GM21423 (cell line): ENCODE results near the gene CENATAC.
"Not testable (repeated sequence)": the region's sequence is repeated elsewhere in the genome, so short reads cannot be mapped to it uniquely, and the experiment has no call there.

Experiments
- ATAC-seq: cut with Tn5 transposase; IDR thresholded peaks from one replicate; pipeline ENCODE4 v1.9.1; 2021; ENCODE audit warnings: mild to moderate bottlenecking, moderate library complexity; ENCODE audit not compliant: unreplicated experiment

Gene CENATAC

DNA sequence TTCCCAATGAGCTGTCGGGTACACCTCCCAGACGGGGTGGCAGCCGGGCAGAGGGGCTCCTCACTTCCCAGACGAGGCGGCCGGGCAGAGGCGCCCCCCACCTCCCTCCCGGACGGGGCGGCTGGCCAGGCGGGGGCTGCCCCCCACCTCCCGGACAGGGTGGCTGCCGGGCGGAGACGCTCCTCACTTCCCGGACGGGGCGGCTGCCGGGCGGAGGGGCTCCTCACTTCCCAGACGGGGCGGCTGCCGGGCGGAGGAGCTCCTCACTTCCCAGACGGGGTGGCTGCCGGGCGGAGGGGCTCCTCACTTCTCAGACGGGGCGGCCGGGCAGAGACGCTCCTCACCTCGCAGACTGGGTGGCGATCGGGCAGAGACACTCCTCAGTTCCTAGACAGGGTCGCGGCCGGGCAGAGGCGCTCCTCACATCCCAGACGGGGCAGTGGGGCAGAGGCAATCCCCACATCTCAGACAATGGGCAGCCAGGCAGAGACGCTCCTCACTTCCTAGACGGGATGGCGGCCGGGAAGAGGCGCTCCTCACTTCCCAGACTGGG, 6.4 kb upstream of the CENATAC start:
- ATAC-seq: not testable (repeated sequence)

DNA sequence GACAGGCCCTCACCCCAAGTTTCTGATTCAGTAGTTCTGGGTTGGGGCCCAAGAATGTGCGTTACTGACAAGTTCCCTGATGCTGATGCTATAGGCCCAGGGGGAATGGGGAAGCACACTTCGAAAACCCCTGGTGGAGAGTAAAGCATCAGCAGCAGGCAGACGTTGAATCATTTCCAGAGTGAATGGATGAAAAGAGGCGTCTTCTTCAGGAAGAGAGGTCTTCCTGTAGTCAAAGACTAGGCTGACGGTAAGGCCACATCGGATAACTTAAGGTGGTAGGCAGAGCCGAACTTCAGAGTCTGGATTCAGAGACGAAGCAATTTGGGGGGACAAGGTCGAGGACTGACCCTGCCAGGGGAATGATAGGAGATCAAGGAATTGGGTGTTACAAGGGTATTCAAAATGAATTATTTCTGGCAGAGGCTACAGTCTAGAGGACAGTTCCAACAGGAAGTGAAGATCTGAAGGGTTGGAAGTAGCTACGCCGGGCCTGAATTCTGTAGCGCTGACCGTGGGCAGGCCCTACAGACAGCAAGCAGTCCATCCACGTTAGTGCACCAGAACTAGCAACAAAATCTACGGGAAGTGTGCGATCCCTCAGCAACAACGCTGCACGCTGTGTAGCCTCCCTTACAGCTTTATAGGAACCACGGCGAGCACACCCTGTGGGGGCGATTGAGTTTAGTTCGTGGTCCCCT, 862 bp upstream of the CENATAC start:
- peak; percentile 11 for ATAC-seq

DNA sequence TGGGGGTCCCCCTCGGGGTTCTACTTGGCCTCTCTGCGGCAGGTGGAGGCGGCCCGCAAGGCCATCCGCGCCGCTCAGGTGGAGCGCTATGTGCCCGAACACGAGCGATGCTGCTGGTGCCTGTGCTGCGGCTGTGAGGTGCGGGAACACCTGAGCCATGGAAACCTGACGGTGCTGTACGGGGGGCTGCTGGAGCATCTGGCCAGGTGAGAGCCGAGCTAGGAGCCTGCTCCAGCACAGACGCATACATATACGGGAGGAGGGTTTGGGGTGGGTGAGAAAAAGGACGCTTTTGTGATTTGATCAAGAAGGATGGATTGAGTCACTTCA, 415 bp downstream of the CENATAC start:
- peak; percentile 7 for ATAC-seq

- ATAC-seq: no peak
Observed at GRCh38 chr11:118998822-118999221, 884 bp downstream of the CENATAC start.

DNA sequence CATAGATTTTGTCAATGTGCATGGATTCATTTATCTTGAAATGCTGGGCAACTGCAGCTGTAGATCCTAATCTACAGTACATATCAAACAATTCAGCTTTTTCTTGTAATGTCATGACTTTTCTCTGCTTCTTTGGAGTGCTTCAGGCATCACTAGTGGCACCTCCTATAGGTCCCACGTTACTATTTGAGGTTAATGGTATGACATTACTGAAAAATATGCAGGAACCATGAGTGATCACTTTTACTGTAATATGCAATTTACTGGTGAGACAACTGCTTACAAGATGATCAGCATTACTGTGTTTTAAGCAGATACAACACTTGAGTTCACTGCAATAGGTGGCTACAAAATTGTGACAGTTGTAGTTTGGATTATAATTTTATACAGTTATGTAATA, 3.0 kb downstream of the CENATAC start:
- ATAC-seq: no peak

DNA sequence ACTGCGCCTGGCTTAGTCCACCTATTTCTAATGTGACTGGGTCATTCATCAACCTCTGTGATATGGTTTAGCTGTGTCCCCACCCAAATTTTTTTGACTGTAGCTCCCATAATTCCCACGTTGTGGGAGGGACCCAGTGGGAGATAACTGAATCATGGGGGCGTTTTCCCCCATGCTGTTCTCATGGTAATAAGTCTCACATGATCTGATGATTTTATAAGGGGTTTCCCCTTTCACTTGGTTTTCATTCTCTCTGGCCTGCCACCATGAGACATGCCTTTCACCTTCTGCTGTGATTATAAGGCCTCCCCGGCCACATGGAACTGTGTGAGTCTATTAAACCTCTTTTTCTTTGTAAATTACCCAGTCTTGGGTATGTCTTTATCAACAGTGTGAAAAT, 8.7 kb downstream of the CENATAC start:
- ATAC-seq: no peak

DNA sequence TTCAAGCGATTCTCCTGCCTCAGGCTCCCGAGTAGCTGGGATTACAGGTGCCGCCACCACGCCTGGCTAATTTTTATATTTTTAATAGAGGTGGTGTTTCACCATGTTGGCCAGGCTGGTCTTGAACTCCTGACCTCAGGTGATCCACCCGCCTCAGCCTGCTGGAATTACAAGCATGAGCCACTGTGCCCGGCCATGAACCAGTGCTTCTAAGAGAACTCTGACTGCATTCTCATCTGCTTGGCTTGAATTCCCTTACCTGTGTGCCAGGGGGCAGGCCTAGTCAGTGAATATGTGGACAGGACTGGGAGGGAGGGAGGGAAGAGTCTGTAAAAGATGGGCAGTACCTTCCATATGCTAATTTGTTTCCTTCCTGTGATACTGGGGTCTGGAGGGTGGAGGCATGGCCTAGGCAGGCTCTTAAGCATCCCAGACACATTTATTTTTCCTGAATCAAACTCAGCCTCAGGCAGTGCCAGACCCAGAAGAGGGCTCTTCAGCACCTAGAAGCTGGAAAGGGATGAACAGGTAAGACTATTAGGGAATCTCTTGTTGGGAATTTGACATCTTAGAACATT, 13.6 kb downstream of the CENATAC start:
- no peak for ATAC-seq

- no peak for ATAC-seq
Observed at GRCh38 chr11:119012629-119013170, 14.8 kb downstream of the CENATAC start.

GRCh38 chr11:119014209-119014924, 16.4 kb downstream of the CENATAC start:
- no peak for ATAC-seq

DNA sequence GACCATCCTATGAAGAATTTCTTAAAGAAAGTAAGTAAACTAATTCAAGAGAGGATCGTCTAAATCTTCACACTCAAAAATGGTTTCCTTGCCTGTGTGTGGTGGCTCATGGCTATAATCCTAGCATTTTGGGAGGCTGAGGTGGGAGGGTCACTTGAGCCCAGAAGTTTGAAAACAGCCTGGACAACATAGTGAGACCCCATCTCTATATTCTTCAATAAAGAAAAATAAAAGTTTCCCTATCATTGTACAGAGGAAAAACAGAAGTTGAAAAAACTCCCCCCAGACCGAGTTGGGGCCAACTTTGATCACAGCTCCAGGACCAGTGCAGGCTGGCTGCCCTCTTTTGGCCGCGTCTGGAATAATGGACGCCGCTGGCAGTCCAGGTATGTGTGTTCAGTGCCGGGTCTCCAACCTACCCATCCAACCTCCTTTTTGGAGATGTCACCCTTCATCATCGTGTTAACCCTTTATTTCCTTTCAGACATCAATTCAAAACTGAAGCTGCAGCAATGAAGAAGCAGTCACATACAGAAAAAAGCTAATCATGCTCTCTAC, 17.2 kb downstream of the CENATAC start:
- no peak for ATAC-seq

DNA sequence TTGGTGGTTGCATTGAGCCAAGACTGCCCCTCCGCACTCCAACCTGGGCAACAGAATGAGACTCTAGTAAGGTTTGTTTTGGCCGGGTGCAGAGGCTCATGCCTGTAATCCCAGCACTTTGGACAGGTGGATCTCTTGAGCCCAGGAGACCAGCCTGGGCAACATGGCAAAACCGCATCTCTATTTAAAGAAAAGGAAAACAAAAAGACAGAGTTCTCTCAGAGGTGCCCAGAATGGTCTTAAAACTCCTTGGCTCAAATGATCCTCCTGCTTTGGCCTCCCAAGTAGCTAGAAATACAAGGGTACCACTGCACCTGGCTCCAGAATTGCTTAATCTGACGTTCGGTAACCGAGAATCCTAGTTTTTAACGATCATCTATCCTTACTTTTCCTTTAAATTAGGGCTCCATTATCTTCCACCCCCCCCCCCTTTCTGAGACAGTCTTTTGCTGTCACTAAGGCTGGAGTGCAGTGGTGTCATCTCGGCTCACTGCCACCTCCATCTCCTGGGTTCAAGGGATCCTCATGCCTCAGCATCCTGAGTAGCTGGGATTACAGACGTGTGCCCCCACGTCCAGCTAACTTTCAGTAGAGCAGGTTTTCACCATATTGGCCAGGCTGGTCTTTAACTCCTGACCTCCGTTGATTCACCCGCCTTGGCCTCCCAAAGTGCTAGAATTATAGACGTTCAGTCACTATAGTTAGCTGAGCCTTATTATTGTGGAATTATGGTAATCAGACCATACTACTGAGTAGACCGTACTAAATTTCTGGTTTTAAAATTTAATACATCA, 18.5 kb downstream of the CENATAC start:
- no peak for ATAC-seq

- not testable (repeated sequence) for ATAC-seq
Observed at GRCh38 chr11:119017377-119017776, 19.4 kb downstream of the CENATAC start.

GRCh38 chr11:119018074-119018938, 20.4 kb downstream of the CENATAC start, which contains the start of the genes RPS25 and TRAPPC4:
Gene RPS25 (minus strand): TSS chr11:119018343. CDS start chr11:119018284, 59 bp downstream.
Gene TRAPPC4 (plus strand): TSS chr11:119018766. CDS start chr11:119018796, 30 bp downstream.
- peak; percentile 86 for ATAC-seq

DNA sequence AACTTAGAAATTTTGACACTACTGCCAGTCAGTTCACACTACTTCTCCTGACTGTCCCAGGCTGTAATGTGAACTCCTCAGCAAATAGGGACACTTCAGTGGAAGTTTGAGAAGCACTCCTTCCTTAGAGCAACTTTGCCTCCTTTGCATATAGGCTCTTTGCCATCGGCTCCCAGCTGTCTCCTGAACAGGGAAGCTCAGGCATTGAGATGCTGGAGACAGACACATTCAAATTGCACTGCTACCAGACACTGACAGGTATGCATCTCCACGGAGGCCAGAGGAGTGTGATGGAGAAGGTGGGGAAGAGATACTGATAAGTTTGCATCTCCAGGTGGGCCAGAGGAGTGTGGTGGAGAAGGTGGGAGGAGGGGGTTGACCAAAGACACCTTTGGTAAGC, 22.1 kb downstream of the CENATAC start:
- no peak for ATAC-seq

GRCh38 chr11:119021631-119022030, 23.7 kb downstream of the CENATAC start:
- ATAC-seq: no peak

DNA sequence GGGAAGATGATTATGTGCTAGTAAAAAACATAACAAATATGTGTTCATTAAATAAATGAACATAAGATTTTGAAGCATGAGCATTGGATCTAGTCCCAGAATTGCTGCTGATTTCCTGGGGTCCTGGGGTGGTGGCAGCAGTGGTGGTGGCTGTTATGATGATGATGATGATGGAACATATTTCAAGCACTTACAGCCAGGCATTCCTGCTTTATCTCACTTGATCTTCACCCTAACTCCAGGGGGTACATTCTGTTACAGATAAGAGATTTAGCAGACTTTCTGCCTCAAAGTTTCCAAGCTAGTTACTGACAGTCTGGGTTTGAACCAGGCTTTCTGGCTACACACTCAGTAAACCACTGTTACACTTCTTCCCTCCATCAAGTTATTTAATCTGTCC, 25.8 kb downstream of the CENATAC start:
- ATAC-seq: no peak

GRCh38 chr11:119024430-119025098, 26.6 kb downstream of the CENATAC start:
- ATAC-seq: no peak

DNA sequence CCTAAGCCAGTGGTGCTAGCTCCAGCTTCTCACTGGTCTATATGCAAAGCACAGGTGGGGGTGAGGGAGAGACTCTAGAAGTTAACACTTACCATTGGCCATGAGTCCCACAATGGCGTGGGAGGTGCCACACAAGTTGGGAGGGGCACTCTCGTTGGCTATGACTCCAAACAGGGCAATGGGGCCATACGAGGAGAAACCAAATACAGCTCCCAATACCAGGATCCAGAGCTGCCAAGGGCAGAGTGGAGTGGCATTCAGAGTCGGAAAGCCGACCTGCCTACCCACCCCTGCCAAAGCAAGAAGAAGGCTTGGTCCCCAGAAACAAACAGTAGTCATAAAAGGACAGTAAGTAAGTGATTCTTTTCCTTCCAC, 27.1 kb downstream of the CENATAC start:
- ATAC-seq: no peak

DNA sequence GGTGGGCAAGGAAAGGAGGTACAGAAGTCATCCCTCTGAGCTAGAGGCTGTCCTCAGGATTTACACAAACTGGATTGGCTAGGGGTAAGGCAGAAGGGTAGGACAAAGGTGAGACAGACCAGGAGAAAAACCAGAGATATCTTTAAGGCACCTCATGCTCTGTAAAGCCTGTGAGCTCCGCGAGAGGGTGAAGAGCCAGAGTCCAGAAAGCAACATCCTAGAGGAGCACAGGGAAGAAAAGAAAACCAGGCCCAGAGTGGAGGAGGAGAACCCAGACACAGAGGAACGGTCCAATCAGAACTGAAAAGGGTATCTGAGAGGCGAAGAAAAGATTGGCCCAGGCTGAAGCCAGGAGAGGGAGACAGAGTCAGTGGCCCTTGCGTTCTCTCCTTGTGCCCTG, 27.6 kb downstream of the CENATAC start:
- ATAC-seq: no peak
